IPS DF 4.7 (cell line): ENCODE data around the gene CXCL3.

Experiments
- DNase-seq: peaks from one replicate; pipeline ENCODE4 v3.0.0-alpha.2; 2013; ENCODE audit warnings: low spot score; ENCODE audit errors: extremely low read depth

CXCL3 gene

GRCh38 chr4:74014332-74014731, 24.2 kb downstream of the CXCL3 start:
- DNase-seq: no peak

DNA sequence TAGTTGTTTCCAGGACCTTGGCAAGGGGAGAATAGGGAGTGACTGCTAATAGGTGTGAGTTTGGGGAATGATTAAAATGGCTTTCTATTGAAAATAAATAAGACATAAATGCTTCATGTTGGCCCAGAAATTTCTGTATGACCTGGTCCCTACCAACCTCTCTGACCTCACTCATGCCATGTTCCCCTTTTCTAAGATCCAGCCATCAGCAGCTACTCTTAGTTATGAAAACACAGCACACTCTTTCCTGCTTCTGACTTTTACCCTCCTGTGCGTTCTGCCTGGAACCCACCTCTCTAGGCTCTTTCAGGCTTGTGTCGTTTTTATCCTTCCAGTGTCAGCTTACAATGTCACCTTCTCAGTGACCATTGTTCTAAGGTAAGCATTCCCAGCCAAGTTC, 25.2 kb downstream of the CXCL3 start:
- no peak for DNase-seq

GRCh38 chr4:74012130-74012529, 26.4 kb downstream of the CXCL3 start:
- DNase-seq: no peak

DNA sequence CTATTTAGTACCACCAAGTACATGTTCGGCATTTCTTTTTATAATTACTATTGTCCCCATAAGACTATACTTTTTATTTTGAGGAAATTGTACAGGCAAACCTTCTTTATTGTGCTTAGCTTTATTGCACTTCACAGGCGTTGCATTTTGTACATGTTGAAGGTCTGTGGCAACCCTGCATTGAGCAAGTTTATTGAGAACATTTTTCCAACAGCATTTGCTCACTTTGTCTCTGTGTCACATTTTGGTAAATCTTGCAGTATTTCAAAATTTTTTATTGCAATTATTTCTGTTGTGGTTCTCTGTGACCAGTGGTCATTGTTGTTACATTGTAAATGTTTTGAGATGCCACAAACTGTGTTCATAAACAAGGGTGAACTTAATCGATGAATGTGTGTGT, 29.2 kb downstream of the CXCL3 start:
- no peak for DNase-seq

- no peak for DNase-seq
Observed at GRCh38 chr4:74006009-74006476, 32.4 kb downstream of the CXCL3 start.

DNA sequence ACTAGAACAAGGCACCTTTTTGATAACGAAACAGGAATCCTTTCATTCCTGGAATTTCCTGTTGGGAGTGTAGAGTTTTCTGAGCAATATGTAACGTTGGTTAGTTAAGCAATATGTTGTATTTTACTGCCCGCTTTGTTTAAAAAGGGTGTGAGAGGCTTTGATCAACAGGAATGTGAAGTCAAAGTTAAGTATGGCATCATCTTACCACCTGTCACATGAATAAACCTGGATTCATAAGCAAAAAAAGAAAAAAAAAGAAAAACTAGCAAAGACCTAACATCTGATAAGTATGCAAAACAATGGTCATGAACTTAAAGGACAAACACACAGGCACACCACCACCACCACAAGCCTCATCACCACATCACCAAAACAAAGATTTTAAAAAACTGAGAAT, 33.0 kb downstream of the CXCL3 start:
- no peak for DNase-seq

GRCh38 chr4:74004668-74005067, 33.8 kb downstream of the CXCL3 start:
- DNase-seq: no peak

DNA sequence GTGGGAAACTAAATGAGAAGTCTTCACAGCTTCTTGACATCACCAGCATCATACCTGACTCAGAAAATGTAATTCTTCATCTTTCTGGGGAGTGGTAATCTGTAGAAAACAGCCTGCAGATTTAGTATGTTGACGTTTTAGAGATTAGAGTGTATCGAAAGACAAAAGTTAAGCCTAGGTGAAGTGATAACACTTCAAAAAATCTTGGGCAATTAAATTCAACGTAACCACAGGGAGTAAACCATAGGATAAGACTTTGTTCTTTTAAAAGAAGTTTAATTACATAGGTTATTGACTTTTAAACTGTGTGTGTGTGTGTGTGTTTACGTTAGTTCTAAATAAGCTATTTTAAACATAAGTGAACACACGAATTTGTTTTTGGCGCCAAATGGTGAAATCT, 38.2 kb downstream of the CXCL3 start:
- DNase-seq: no peak

- DNase-seq: no peak
Observed at GRCh38 chr4:73998040-73999011, 40.2 kb downstream of the CXCL3 start, which contains the start of gene CXCL5. Gene CXCL5 (minus strand): TSS chr4:73998677. CDS start chr4:73998581, 96 bp downstream.

- DNase-seq: no peak
Observed at GRCh38 chr4:73992050-73992449, 46.4 kb downstream of the CXCL3 start.

- DNase-seq: no peak
Observed at GRCh38 chr4:73991742-73992000, 46.8 kb downstream of the CXCL3 start.

GRCh38 chr4:73990988-73991741, 47.3 kb downstream of the CXCL3 start:
- no peak for DNase-seq

DNA sequence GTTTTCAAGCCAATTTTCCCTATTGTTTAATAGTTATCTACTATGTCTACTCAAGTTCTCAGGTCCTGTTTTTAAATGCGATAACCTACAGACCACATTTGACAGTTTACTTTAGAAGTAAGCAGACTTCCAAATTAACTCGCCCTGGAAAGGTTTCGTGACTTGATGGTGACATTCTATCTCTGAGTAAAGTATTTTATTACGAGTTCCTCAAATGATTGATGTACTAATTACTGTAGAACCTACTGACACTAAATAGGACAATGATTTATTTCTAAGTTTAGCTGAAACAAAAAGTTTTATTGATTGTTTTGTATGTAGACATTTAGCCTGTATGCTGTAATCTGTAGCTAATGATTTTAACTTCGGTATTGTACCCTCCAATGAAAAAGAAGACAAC, 48.6 kb downstream of the CXCL3 start:
- no peak for DNase-seq

DNA sequence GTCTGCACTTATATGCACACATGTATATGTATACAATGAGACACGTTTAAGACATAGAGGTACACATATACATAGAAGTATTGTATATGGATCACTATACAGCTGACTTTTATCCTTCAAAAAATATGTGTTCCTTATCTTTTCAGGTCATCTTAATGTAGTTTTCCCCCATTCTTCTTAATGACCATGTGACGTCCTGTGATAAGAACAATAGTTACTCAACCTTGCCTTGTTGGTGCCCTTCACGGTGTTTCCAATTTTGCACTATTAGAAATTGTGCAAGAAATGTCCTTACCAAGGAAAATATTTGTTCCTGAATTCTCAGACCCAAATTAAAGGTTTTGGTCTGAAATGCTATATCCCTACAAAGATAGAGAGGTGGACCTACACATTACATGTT, 49.5 kb downstream of the CXCL3 start:
- no peak for DNase-seq

GRCh38 chr4:73988061-73988460, 50.4 kb downstream of the CXCL3 start, which contains the start of gene PPBP:
Gene PPBP (minus strand): TSS chr4:73988190. CDS start chr4:73988103, 87 bp downstream.
- DNase-seq: no peak
